ENCODE results near the gene PARVG. TPM values are rescaled to one million over a fixed set of nuclear protein-coding genes. Genes with fewer than 3 reads are reported as not detected.

PARVG gene
- total and polyA plus RNA-seq, 2 donors (not counting 3 experiments of a cell fraction or from before 2014, with no cell fraction given) = 0.82 TPM; not detected in 1

DNA sequence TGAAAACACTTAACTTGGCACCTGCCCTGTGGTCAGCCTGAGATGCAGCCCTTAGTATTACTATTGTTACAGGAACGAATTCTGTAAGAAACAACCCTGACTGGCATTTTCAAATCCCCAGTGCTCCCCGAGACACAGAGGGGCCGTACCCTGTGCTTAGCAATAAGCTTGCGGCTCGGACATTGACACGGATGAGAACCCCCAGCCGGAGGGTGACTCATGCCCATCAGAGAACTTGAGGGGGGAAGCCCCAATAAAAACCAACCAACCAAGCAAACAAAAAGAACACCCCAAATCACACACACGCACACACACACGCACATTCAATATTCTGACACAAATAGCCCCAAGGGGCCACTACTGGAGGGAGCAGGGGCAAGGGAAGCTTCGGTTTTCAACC is 68.2 kb downstream of the PARVG start:
- Histone ChIP-seq H3K27ac (ENCODE audit: insufficient read depth, low read depth, low read length) (no peak overlapping the region), H3K36me3 (ENCODE audit: control insufficient read depth in 2 of 2, extremely low read depth in 1 of 2, insufficient read depth in 2 of 2, low read length in 2 of 2) (no peaks in the 10 kb centered on the region), H3K27me3 (ENCODE audit: control insufficient read depth in 2 of 2, insufficient read depth in 2 of 2, low read length in 2 of 2) (no peaks in the 10 kb centered on the region), H3K4me3 (replicated peaks in 1 of 3; ENCODE audit: insufficient read depth in 1 of 3, low read depth in 1 of 3, low read length in 3 of 3) (no peak overlapping the region), H3K4me2 (ENCODE audit: insufficient read depth, low read length) (no peak overlapping the region), H3K9ac (replicated peaks; ENCODE audit: extremely low read depth, insufficient read depth, low read length) (no peak overlapping the region), H3K9me3 (replicated peaks; ENCODE audit: control insufficient read depth, insufficient read depth, low read length) (no peaks in the 10 kb centered on the region), H2AFZ (ENCODE audit: low read depth, low read length) (no peak overlapping the region), H3K79me2 (ENCODE audit: control insufficient read depth, insufficient read depth, low read length) (no peaks in the 10 kb centered on the region), H3K9me1 (replicated peaks; ENCODE audit: control insufficient read depth, extremely low read depth, insufficient read depth, low read length) (no peaks in the 10 kb centered on the region), H3K4me1 (ENCODE audit: control insufficient read depth, extremely low read depth, insufficient read depth, low read length) (no peaks in the 10 kb centered on the region), H4K20me1 (replicated peaks; ENCODE audit: control insufficient read depth, extremely low read depth, insufficient read depth, low read length) (no peaks in the 10 kb centered on the region)
- DNase-seq (ENCODE audit: low read depth, low spot score) = no peak
- intact Hi-C loops (cut with micrococcal nuclease) (no loop called here), dilution Hi-C loops (cut with MboI; ENCODE audit: extremely low pct_ligation_motif_present, low sequenced_read_pairs) (no loop called here)
- CTCF ChIA-PET = no interaction called here
- TF ChIP-seq EZH2 (IDR thresholded peaks at IDR 0.05; ENCODE audit: borderline replicate concordance, low read depth, low read length, severe bottlenecking) (no peak), GATA2 (IDR thresholded peaks at IDR 0.05; ENCODE audit: insufficient read depth, insufficient read length, low read depth, low read length) (no peak), JUN (IDR thresholded peaks at IDR 0.05; ENCODE audit: borderline replicate concordance, insufficient read depth, insufficient read length, low read depth) (no peak), FOS (IDR thresholded peaks at IDR 0.05; ENCODE audit: borderline replicate concordance, insufficient read depth, low read length) (no peak), MYC (IDR thresholded peaks at IDR 0.05; ENCODE audit: low read depth, low read length) (no peak), POLR2AphosphoS5 (IDR thresholded peaks at IDR 0.05; ENCODE audit: insufficient read depth, low read depth, low read length) (no peak), POLR2A (IDR thresholded peaks at IDR 0.05; ENCODE audit: low read depth, low read length) (no peak)
- TF ChIP-seq, protein P1, sequence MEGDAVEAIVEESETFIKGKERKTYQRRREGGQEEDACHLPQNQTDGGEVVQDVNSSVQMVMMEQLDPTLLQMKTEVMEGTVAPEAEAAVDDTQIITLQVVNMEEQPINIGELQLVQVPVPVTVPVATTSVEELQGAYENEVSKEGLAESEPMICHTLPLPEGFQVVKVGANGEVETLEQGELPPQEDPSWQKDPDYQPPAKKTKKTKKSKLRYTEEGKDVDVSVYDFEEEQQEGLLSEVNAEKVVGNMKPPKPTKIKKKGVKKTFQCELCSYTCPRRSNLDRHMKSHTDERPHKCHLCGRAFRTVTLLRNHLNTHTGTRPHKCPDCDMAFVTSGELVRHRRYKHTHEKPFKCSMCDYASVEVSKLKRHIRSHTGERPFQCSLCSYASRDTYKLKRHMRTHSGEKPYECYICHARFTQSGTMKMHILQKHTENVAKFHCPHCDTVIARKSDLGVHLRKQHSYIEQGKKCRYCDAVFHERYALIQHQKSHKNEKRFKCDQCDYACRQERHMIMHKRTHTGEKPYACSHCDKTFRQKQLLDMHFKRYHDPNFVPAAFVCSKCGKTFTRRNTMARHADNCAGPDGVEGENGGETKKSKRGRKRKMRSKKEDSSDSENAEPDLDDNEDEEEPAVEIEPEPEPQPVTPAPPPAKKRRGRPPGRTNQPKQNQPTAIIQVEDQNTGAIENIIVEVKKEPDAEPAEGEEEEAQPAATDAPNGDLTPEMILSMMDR (IDR thresholded peaks at IDR 0.05; ENCODE audit: extremely low read depth in 1 of 2, insufficient read depth in 1 of 2, low read depth in 1 of 2, low read length in 2 of 2) = no peak
- TF ChIP-seq, protein P2, sequence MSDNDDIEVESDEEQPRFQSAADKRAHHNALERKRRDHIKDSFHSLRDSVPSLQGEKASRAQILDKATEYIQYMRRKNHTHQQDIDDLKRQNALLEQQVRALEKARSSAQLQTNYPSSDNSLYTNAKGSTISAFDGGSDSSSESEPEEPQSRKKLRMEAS (IDR thresholded peaks at IDR 0.05; ENCODE audit: insufficient read depth, insufficient read length) = no peak
- POLR2A ChIA-PET = no interaction called here
- no peak for FAIRE-seq
- BruUV-seq (replicated peaks) = no TSS peak

Measured in endothelial cell of umbilical vein (primary cell).